SIG-M5 (cell line): ENCODE results near the gene SVIL.
"Not testable (repeated sequence)": the region's sequence is repeated elsewhere in the genome, so short reads cannot be mapped to it uniquely, and the experiment has no call there.

Source experiments
- DNase-seq: peaks from one replicate; lab custom pipeline; 2025; lab: John Stamatoyannopoulos, UW

SVIL gene

GRCh38 chr10:29575098-29575455 lies 59.7 kb downstream of the SVIL start:
- DNase-seq, result no peak

- not testable (repeated sequence) for DNase-seq
Observed at GRCh38 chr10:29574212-29575097, 60.3 kb downstream of the SVIL start.

DNA sequence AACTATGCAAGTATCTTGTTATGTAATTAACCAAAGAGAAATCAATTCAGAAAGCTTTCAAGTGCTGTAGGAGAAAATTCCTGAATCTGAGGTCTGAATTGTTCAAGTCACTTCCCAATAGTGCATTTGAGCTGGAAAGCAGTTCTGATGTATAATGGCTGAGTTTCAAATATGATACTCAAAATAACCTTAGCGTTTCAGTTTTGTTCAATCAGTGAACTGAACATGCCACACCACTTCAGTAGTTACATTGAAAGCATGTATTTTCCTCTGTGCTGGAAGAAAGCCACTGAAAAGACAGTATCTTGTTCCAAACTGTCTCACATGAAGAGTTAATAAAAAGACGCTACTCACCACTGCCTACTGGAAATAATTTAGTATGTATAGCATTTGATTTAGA lies 64.5 kb downstream of the SVIL start:
- not testable (repeated sequence) for DNase-seq

- no peak for DNase-seq
Observed at GRCh38 chr10:29569795-29570194, 65.0 kb downstream of the SVIL start.

- DNase-seq, result no peak
Observed at GRCh38 chr10:29567003-29567402, 67.8 kb downstream of the SVIL start.

DNA sequence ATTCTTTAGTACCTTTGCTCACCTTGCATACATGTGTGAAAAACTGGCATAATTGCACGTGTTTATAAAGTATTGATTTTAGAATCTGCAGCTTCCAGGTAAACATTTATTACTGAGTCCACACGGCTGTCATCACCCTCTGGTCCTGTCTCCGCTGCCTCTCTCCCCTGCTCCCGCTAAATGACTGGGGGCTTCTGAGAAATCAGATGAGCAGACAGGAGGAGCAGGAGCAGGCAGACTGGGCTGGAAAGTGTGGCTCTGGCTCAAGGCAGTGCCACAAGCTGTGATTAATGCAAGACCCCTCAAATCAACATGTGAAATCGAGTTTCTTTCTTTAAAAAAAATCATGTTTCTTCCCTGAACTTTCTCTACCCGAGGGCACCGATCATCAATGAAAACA lies 68.6 kb downstream of the SVIL start:
- not testable (repeated sequence) for DNase-seq

DNA sequence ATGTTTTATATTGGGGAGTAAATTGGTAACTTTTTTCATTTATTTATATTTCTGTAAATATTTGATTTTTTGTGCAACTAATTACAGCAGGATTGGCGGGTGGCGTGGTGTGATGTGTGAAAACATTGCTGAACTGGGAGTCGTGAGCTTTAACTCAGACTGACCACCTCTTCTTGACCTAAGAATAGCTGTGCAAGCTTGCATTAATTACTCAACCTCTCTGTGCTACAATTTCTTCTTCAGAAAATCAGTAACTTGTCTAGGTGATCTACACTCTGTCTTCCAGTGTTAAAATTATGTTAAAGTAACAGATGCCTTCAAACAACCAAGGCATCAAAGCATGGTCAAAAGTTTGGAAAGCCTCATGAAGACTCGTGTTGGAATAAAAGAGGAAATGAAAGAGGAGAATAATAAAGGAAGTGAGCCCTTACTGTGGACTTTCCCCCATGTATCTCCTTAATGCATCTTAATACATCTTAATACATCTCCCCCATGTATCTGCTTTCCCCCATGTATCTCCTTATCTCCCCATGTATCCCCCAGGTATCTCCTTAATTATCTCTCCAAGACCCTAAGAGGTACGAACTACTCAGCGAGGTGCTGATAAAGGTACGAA lies 71.2 kb downstream of the SVIL start:
- no peak for DNase-seq

DNA sequence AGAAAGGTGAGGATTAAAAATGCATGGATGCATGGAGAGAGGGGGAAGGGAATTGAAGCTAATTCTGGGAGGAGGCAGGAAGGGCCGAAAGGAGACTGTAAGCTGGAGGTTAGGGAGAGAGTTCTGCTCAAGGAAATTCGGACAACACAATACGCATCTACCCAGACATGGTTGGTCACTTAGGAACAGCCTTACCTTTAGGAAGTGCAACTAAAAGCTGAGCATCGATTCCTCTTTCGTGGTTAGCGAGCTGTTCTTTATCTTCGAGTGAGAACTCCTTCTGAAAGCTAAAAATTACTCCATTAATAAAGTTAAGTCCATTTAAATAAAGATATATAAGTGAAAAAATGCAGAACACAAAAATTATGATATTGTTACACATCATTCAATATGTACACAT lies 71.8 kb downstream of the SVIL start:
- not testable (repeated sequence) for DNase-seq

- DNase-seq, result no peak
Observed at GRCh38 chr10:29559996-29560395, 74.8 kb downstream of the SVIL start.

DNA sequence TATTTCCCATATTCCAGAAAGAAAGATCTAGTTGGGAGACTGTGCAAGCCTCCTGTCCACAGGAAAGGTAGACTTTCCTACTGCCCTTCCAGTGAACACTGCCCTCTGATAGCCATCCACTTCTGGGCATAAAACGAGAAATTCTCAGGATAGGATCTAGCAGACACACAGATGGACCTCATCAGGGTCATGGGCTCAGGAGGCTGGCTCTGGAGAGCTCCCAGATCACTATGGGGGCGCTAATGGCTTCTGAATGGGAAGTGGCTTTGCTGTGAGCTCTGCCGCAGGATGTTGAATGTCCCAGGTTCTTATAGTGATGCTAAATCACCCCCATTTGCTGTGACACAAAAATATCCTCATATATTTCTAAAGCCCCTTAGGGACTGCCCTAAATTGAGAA lies 77.1 kb downstream of the SVIL start:
- no peak for DNase-seq

DNA sequence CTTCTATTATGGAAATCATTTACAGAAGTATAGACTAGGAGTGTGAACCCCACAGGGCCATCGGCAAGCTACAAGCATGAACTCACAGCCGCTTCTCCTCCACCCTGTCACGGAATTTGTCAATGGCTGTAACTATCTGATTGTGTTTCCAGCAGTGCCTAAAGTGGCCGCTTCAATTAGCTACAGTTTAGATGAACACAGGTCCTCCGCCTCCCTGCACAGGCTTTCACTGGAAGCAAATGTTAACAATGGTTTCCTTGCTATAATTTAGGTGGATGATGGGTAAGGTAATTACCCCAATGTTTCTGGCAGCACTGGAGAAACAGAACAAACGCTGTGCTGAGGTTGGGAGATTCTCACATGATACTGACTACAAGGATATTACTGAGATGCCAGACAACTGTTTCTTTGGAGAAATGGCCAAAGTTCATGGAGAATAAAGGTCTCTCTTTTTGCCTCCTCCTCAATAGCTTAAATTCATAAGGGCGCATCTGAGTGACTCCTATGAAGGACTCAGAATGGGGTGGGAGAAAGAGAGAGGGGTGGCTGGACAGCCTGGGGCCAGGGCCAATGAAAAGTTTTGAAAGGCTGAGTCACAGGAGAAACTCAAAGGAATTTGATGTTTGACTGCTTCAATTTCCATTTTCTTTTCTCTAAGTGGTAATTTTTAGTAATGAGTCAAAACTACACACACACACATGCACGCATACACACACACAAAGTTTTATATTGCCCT lies 78.9 kb downstream of the SVIL start:
- DNase-seq, result no peak

GRCh38 chr10:29555091-29555745 lies 79.6 kb downstream of the SVIL start:
- DNase-seq, result no peak

DNA sequence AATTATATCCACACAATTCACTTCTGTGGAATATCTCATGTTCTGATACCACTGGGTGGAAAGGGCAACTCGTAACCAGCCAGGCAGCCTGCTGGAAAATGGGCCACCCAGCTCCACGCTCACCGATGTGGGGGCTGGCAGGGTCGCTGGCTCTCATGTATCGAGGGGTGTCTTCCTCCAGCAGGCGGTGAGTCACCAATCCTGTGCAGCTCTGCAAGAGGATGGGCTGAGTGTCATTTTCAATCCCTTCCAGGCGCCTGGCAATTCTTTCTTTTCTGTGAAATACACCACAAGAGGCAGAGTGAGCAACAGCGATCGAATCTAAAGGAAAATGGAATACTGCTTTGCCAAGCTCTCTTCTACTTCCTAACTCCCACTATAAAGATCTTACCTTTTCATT lies 80.1 kb downstream of the SVIL start:
- DNase-seq, result no peak

DNA sequence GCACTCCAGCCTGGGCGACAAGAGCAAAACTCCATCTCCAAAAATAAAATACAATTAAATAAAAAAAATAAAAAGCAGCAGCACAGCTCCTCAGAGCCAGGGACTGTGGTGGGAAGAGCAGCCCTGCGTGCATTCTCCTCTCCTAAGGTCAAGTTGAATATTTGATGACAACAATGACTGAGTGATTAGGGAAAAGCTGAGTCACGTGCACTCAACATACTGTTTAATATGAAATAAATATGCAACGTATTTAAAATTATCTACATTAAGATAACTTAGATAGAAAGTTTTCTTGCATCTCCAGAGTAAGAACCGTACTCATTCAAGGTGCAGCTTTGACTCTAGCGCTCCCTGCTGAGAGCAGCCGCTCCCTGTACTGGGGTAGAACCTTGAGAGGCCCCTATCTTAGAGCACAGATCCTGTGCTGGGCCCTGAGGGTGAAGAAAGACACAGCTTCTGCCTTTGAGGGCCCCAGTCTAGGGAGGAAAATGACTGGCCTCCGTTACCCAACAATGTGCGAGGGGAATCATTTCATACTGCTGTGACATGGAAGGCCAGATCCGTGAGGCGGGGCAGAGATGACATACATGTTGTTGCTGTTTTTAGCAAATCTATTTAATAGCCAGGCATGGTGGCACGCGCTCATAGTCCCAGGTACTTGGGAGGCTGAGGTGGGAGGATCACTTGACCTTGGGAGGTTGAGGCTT lies 81.1 kb downstream of the SVIL start:
- DNase-seq, result no peak

DNA sequence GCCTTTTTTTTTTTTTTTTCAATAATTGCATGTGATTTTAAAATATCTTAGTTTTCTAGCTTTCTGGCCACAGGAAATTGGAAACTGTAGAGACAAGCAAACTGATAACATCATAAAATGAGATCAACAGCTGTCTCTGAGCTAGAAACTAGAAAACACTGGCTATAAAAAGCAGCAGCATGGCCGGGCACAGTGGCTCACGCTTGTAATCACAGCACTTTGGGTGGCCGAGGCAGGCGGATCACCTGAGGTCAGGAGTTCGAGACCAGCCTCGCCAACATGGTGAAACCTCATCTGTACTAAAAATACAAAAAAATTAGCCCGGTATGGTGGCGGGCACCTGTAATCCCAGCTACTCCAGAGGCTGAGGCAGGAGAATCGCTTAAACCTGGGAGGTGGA lies 81.7 kb downstream of the SVIL start:
- not testable (repeated sequence) for DNase-seq

GRCh38 chr10:29549493-29549892 lies 85.3 kb downstream of the SVIL start:
- DNase-seq, result not testable (repeated sequence)

DNA sequence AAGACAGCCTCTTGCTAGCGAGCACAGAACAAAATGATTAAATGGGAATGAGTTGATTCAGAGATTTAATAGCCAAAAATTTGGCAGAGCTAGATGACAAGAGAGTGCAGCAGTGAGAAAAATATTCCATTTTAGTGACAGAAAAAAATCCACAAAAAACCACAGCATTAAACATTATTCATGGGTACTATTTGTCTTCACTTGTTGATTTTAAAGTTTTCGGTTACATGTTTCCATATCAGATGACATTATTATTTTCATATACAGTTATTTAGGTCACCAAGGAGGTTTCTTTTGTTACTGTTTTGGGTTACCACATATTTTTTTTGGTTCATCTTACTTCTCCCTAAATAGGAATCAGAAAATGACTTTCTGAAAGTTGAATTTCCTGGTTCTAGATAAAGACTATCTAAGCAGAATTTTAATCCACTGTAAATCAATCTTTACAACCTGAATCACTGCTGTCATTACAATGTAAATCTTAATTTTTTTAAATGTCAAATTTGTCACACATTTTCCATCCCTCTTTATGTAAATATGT lies 87.9 kb downstream of the SVIL start:
- no peak for DNase-seq

- no peak for DNase-seq
Observed at GRCh38 chr10:29545122-29545521, 89.6 kb downstream of the SVIL start.

DNA sequence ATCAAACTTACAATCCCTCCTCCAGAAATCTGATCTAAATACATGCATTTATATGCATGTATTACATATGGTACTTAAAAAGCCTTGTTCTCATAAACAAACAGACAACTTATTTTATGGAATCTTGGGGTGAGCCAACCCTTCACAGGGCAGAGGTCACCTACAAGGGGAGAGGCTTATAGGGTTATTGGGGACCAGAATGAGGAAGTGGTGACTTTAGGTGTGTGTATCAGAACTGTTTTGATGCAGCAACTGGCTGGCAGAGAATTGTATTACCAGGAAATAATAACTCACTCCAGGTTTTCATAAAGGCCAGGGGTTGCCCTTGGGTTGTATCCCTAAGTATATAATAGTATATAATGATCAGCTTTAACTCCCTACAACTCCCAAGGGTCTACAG lies 91.1 kb downstream of the SVIL start:
- no peak for DNase-seq

DNA sequence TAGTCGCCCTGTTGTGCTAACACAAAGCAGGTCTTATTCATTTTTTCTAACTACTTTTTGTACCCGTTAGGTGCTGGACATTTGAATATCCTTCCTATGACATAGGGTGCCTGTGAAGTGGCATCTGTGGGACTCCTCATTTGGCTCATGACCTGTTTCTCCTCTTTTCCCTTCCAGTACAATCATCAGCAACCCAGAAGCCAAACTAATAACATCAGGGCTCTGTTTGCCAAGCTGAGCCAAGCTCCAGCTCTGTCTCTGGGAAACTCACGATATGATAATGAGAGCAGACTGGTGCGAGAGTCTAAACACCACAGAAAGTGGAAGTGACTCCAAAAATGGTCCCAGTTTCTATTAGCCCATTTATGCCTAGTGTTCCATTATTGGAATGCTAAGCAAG lies 92.0 kb downstream of the SVIL start:
- no peak for DNase-seq

GRCh38 chr10:29541422-29542210 lies 93.2 kb downstream of the SVIL start:
- DNase-seq, result no peak
